K562 (cell line): ENCODE results near the gene RNF2. TPM values are rescaled to one million over a fixed set of nuclear protein-coding genes. Genes with fewer than 3 reads are reported as not detected.

Experiments
- ATAC-seq: fragments of 200-7000 bp; cut with Tn5 transposase; 3 replicates; pipeline ENCODE4 v1.9.1; 2020; ENCODE audit warnings: moderate library complexity
- BruUV-seq: library from RNA; stranded (reverse); fragments of 400-500 nt; replicated peaks from 2 replicates; lab custom pipeline; 2021; lab: Mats Ljungman, UMichigan
- CTCF ChIA-PET: fragments of 300-600 bp; formaldehyde crosslinking; extraction: SDS; loops from one replicate; lab custom pipeline; 2021; ENCODE audit warnings: low intra/inter-chr PET ratio; lab: Yijun Ruan, JAX
- POLR2A ChIA-PET: fragments of 300-600, 350-650 bp; sonication (Branson Sonifier 250); formaldehyde crosslinking; extraction: SDS; loops from one replicate; lab custom pipeline; 2021; ENCODE audit warnings: antibody characterized with exemption, inconsistent platforms; lab: Yijun Ruan, JAX
- DNase-seq, 4 experiments: peaks; one replicate each; pipeline versions ENCODE4 v3.0.0 to v3.0.0-alpha.2; 2011 to 2018; ENCODE audit warnings: low spot score in 3 of 4, mixed read lengths in 3 of 4; ENCODE audit errors: extremely low read depth in 1 of 4
- FAIRE-seq: peaks from 2 replicates; lab custom pipeline; 2011; peaks lifted over from hg19 to GRCh38; lab: Jason Lieb, UNC
- H2AFZ ChIP-seq: 2 replicates; pipeline ENCODE4 v1.6.0; 2011; ENCODE audit warnings: low read depth, low read length, control low read depth, inconsistent platforms
- H3K27ac ChIP-seq: fragments of 200-600 bp; 3 replicates; pipeline ENCODE4 v1.8.0; 2011; ENCODE audit warnings: low read depth, mild to moderate bottlenecking, control low read depth, inconsistent platforms, low read length, moderate library complexity, mixed read lengths; ENCODE audit errors: extremely low read depth
- H3K27me3 ChIP-seq, 2 experiments: fragments of 300-600 bp in 1 of 2; 2 replicates in 1 of 2; 3 replicates in 1 of 2; pipeline versions ENCODE4 v1.6.0 to v1.8.0; 2011; ENCODE audit warnings: inconsistent platforms in 2 of 2, low read length in 2 of 2, mild to moderate bottlenecking in 1 of 2, mixed read lengths in 1 of 2, moderate library complexity in 1 of 2; ENCODE audit not compliant: control insufficient read depth in 2 of 2, insufficient read depth in 2 of 2
- H3K36me3 ChIP-seq: fragments of 300-600 bp; 3 replicates; pipeline ENCODE4 v1.8.0; 2011; ENCODE audit warnings: mild to moderate bottlenecking, low read length, inconsistent platforms; ENCODE audit not compliant: control insufficient read depth, insufficient read depth
- H3K4me1 ChIP-seq, 2 experiments: fragments of 200-600 bp in 1 of 2; replicated peaks in 1 of 2; 2 replicates in 1 of 2; 3 replicates in 1 of 2; pipeline versions ENCODE4 v1.5.1 to v1.8.0; 2011; ENCODE audit warnings: inconsistent platforms in 2 of 2, low read length in 2 of 2, mild to moderate bottlenecking in 1 of 2, mixed read lengths in 1 of 2, moderate library complexity in 1 of 2; ENCODE audit not compliant: control insufficient read depth in 2 of 2, insufficient read depth in 2 of 2
- H3K4me2 ChIP-seq: 2 replicates; pipeline ENCODE4 v1.6.1; 2011; ENCODE audit warnings: low read length, control low read depth, inconsistent platforms, mixed read lengths; ENCODE audit not compliant: insufficient read depth
- H3K4me3 ChIP-seq: fragments of 200-600 bp; sonication (generic), shearing (Covaris generic); 2 replicates; pipeline ENCODE4 v1.5.1; 2016; ENCODE audit warnings: control low read depth, inconsistent platforms
- H3K79me2 ChIP-seq: fragments of 200-600 bp; 3 replicates; pipeline ENCODE4 v1.8.0; 2011; ENCODE audit warnings: low read length, inconsistent platforms; ENCODE audit not compliant: control insufficient read depth, insufficient read depth
- H3K9ac ChIP-seq, 2 experiments: 2 replicates each; pipeline versions ENCODE4 v1.6.0 to v1.6.1; 2011; ENCODE audit warnings: low read depth in 2 of 2, low read length in 2 of 2, control low read depth in 1 of 2, inconsistent platforms in 1 of 2, mild to moderate bottlenecking in 1 of 2, mixed read lengths in 1 of 2; ENCODE audit not compliant: insufficient read depth in 1 of 2
- H3K9me1 ChIP-seq: one replicate; pipeline ENCODE4 v1.6.0; 2011; ENCODE audit warnings: inconsistent platforms, mild to moderate bottlenecking, low read length, moderate library complexity; ENCODE audit not compliant: control insufficient read depth, insufficient read depth
- H3K9me3 ChIP-seq: replicated peaks from 2 replicates; pipeline ENCODE4 v1.5.1; 2011; ENCODE audit warnings: low read depth, low read length, inconsistent platforms; ENCODE audit not compliant: control insufficient read depth, insufficient read depth
- H4K20me1 ChIP-seq: replicated peaks from 2 replicates; pipeline ENCODE4 v1.6.1; 2011; ENCODE audit warnings: low read length, inconsistent platforms, mixed read lengths; ENCODE audit not compliant: control insufficient read depth, insufficient read depth
- ADNP ChIP-seq: fragments of 200-800 bp; sonication (Bioruptor generic); IDR thresholded peaks from 2 replicates; pipeline ENCODE4 v1.6.1; 2016; ENCODE audit warnings: missing genetic modification characterization, missing compliant biosample characterization
- ARID1B ChIP-seq: fragments of 450-650 bp; IDR thresholded peaks from 2 replicates; pipeline ENCODE4 v1.6.1; 2016; ENCODE audit warnings: antibody characterized with exemption, mild to moderate bottlenecking, inconsistent platforms
- CSDE1 ChIP-seq, 2 experiments: fragments of 450-650 bp; IDR thresholded peaks; 2 replicates each; pipeline ENCODE4 v1.6.1; 2016; ENCODE audit warnings: mild to moderate bottlenecking in 1 of 2
- NFE2 ChIP-seq: IDR thresholded peaks from 2 replicates; pipeline ENCODE4 v1.6.1; 2014; ENCODE audit warnings: antibody characterized with exemption, low read depth
- NR4A1 ChIP-seq, 2 experiments: fragments of 250-450 bp in 1 of 2; fragments of 450-650 bp in 1 of 2; sonication (Bioruptor Pico) in 1 of 2; IDR thresholded peaks; 2 replicates each; pipeline versions ENCODE4 v1.4.0 to v1.6.1; 2016 to 2020; ENCODE audit warnings: mild to moderate bottlenecking in 2 of 2, missing compliant biosample characterization in 1 of 2, missing genetic modification characterization in 1 of 2, moderate library complexity in 1 of 2
- POLR2A ChIP-seq: fragments of 450-650 bp; conservative IDR thresholded peaks from 2 replicates; pipeline ENCODE4 v1.6.1; 2016
- POU5F1 ChIP-seq: fragments of 150-350 bp; IDR thresholded peaks from 2 replicates; pipeline ENCODE4 v1.6.1; 2014; ENCODE audit warnings: borderline replicate concordance, low read length, low read depth, mild to moderate bottlenecking; ENCODE audit not compliant: partially characterized antibody
- TCF7L2 ChIP-seq: fragments of 150-350 bp; IDR thresholded peaks from 2 replicates; pipeline ENCODE4 v1.6.1; 2016; ENCODE audit warnings: low read depth, mild to moderate bottlenecking, low read length, moderate library complexity
- TGIF2 ChIP-seq: sonication (generic); formaldehyde crosslinking; IDR thresholded peaks from 2 replicates; pipeline ENCODE4 v1.8.1; 2022; ENCODE audit warnings: mild to moderate bottlenecking, missing genetic modification reagents, moderate library complexity
- ZNF436 ChIP-seq: fragments of 250-450, 450-650 bp; sonication (Bioruptor Pico); formaldehyde crosslinking; IDR thresholded peaks from 2 replicates; pipeline ENCODE4 v1.7.0; 2020; ENCODE audit warnings: mild to moderate bottlenecking
- ZNF561 ChIP-seq: fragments of 450-650 bp; formaldehyde crosslinking; conservative IDR thresholded peaks from 2 replicates; pipeline ENCODE4 v1.4.0; 2020; ENCODE audit warnings: mild to moderate bottlenecking, moderate library complexity
- ZNF780A ChIP-seq: fragments of 250-450 bp; sonication (Bioruptor Pico); IDR thresholded peaks from 2 replicates; pipeline ENCODE4 v1.5.0; 2021; ENCODE audit warnings: mild to moderate bottlenecking
- in situ Hi-C: fragments of 300-500 bp; cut with MboI; formaldehyde crosslinking; loops from 4 replicates; pipeline ENCODE4 v1.15.0; 2018; ENCODE audit warnings: inconsistent platforms, mixed read lengths
- intact Hi-C: fragments of 100-400 bp; cut with micrococcal nuclease; formaldehyde crosslinking; loops from 2 replicates; pipeline ENCODE4 v1.14.2; 2022
- polyA plus RNA-seq, 8 experiments: library from polyadenylated mRNA; depleted of rRNA in 4 of 8; stranded (reverse) in 5 of 8; unstranded in 3 of 8; fragments of >200 nt; fragmentation: Nextera tagmentation in 2 of 8; fragmentation: Illumina TruSeq in 1 of 8; extraction: Ambion mirVana in 2 of 8; extraction: Trizol in 1 of 8; gene quantifications; 2 replicates each; pipeline versions ENCODE4 v1.2.1 to v1.2.3, GENCODE V29; 2011 to 2014; ENCODE audit warnings: inconsistent platforms in 1 of 8, missing spikeins in 1 of 8
- total RNA-seq, 7 experiments: library from RNA; depleted of rRNA in 6 of 7; stranded (reverse); fragments of >200 nt in 6 of 7; fragmentation: Illumina TruSeq in 2 of 7; extraction: Trizol in 2 of 7; gene quantifications; 2 replicates each; pipeline versions ENCODE4 v1.2.1 to v1.2.3, GENCODE V29; 2011 to 2021; ENCODE audit warnings: low replicate concordance in 1 of 7
- TF ChIP-seq, protein P1 (sequence below): sonication (generic); formaldehyde crosslinking; IDR thresholded peaks from 2 replicates; pipeline ENCODE4 v1.8.1; 2023; ENCODE audit warnings: mild to moderate bottlenecking, missing genetic modification reagents
- TF ChIP-seq, protein P2 (sequence below): fragments of 450-650 bp; formaldehyde crosslinking; IDR thresholded peaks from 2 replicates; pipeline ENCODE4 v1.4.0; 2022; ENCODE audit warnings: mild to moderate bottlenecking, moderate library complexity
- TF ChIP-seq, protein P3 (sequence below): fragments of 250-450 bp; sonication (Bioruptor Pico); IDR thresholded peaks from 2 replicates; pipeline ENCODE4 v1.5.1; 2021; ENCODE audit warnings: mild to moderate bottlenecking
- TF ChIP-seq, protein P4 (sequence below): fragments of 450-650 bp; IDR thresholded peaks from 2 replicates; pipeline ENCODE4 v1.6.1; 2016
- TF ChIP-seq, protein P5 (sequence below): fragments of 250-450 bp; sonication (Bioruptor Pico); IDR thresholded peaks from 2 replicates; pipeline ENCODE4 v1.9.0; 2021; ENCODE audit warnings: mild to moderate bottlenecking, inconsistent platforms

The RNF2 gene
- total and polyA plus RNA-seq, 9 of the 15 experiments (the other 6 are each of a cell fraction or from before 2014, with no cell fraction given) = 7.1 to 66.5 (median 32.9) TPM

DNA sequence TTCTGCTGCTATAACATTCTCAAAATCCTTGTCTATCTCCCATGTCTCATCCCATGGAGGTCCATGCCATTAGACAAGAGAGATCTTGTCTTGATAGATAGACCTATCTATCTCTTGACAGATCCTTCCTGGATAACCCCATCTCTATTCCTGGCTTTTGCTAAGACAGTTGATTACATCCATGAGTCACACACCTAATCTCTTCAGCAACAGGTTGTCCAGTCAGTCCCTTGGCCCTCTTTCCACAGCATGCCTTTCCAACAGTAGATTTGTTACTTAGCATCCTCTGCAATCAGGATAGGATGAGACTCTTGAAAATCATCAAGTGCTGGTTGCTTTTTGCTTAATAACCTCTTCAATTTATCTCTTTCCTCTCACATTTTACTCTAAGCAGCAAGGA lies 64.8 kb downstream of the RNF2 start:
- H3K4me3 ChIP-seq = no peak overlapping the region
- DNase-seq (no peak), ATAC-seq (no peak), FAIRE-seq (peak; percentile 11)
- H3K27ac ChIP-seq = no peak overlapping the region
- no peaks in the 10 kb centered on the region for H3K36me3 ChIP-seq
- no TSS peak for BruUV-seq
- in situ Hi-C loops (no loop called here), intact Hi-C loops (no loop called here)
- no peaks in the 10 kb centered on the region for H3K79me2 ChIP-seq
- no peaks in the 10 kb centered on the region for H3K27me3 ChIP-seq
- no peak overlapping the region for H3K4me2 ChIP-seq
- no peaks in the 10 kb centered on the region for H3K4me1 ChIP-seq
- POLR2A ChIA-PET = no interaction called here
- no peaks in the 10 kb centered on the region for H4K20me1 ChIP-seq
- H3K9me1 ChIP-seq = no peaks in the 10 kb centered on the region
- CTCF ChIA-PET = no interaction called here
- no peak overlapping the region for H3K9ac ChIP-seq
- H2AFZ ChIP-seq = no peak overlapping the region
- H3K9me3 ChIP-seq = peaks cover 3% of the 10 kb centered on the region; the same call in 1 of the 2 replicates
- no peak for TF ChIP-seq TGIF2 (CRISPR knock-in tag)
- TF ChIP-seq ZNF780A (CRISPR knock-in tag) = no peak
- TF ChIP-seq, protein P1, sequence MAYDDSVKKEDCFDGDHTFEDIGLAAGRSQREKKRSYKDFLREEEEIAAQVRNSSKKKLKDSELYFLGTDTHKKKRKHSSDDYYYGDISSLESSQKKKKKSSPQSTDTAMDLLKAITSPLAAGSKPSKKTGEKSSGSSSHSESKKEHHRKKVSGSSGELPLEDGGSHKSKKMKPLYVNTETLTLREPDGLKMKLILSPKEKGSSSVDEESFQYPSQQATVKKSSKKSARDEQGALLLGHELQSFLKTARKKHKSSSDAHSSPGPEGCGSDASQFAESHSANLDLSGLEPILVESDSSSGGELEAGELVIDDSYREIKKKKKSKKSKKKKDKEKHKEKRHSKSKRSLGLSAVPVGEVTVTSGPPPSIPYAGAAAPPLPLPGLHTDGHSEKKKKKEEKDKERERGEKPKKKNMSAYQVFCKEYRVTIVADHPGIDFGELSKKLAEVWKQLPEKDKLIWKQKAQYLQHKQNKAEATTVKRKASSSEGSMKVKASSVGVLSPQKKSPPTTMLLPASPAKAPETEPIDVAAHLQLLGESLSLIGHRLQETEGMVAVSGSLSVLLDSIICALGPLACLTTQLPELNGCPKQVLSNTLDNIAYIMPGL (CRISPR knock-in tag) = no peak
- TF ChIP-seq ADNP (tag) = no peak
- TF ChIP-seq POU5F1 = no peak
- TF ChIP-seq, protein P2, sequence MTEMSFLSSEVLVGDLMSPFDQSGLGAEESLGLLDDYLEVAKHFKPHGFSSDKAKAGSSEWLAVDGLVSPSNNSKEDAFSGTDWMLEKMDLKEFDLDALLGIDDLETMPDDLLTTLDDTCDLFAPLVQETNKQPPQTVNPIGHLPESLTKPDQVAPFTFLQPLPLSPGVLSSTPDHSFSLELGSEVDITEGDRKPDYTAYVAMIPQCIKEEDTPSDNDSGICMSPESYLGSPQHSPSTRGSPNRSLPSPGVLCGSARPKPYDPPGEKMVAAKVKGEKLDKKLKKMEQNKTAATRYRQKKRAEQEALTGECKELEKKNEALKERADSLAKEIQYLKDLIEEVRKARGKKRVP (CRISPR knock-in tag) = no peak
- TF ChIP-seq, protein P3, sequence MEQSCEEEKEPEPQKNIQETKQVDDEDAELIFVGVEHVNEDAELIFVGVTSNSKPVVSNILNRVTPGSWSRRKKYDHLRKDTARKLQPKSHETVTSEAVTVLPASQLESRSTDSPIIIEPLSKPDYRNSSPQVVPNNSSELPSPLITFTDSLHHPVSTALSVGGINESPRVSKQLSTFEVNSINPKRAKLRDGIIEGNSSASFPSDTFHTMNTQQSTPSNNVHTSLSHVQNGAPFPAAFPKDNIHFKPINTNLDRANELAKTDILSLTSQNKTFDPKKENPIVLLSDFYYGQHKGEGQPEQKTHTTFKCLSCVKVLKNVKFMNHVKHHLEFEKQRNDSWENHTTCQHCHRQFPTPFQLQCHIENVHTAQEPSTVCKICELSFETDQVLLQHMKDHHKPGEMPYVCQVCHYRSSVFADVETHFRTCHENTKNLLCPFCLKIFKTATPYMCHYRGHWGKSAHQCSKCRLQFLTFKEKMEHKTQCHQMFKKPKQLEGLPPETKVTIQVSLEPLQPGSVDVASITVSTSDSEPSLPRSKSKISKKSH (CRISPR knock-in tag) = no peak
- TF ChIP-seq ARID1B = no peak
- no peak for TF ChIP-seq POLR2A
- no peak for TF ChIP-seq CSDE1 (IDR thresholded peaks at IDR 0.05)
- no peak for TF ChIP-seq TCF7L2
- TF ChIP-seq, protein P4, sequence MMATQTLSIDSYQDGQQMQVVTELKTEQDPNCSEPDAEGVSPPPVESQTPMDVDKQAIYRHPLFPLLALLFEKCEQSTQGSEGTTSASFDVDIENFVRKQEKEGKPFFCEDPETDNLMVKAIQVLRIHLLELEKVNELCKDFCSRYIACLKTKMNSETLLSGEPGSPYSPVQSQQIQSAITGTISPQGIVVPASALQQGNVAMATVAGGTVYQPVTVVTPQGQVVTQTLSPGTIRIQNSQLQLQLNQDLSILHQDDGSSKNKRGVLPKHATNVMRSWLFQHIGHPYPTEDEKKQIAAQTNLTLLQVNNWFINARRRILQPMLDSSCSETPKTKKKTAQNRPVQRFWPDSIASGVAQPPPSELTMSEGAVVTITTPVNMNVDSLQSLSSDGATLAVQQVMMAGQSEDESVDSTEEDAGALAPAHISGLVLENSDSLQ = no peak
- TF ChIP-seq, protein P5, sequence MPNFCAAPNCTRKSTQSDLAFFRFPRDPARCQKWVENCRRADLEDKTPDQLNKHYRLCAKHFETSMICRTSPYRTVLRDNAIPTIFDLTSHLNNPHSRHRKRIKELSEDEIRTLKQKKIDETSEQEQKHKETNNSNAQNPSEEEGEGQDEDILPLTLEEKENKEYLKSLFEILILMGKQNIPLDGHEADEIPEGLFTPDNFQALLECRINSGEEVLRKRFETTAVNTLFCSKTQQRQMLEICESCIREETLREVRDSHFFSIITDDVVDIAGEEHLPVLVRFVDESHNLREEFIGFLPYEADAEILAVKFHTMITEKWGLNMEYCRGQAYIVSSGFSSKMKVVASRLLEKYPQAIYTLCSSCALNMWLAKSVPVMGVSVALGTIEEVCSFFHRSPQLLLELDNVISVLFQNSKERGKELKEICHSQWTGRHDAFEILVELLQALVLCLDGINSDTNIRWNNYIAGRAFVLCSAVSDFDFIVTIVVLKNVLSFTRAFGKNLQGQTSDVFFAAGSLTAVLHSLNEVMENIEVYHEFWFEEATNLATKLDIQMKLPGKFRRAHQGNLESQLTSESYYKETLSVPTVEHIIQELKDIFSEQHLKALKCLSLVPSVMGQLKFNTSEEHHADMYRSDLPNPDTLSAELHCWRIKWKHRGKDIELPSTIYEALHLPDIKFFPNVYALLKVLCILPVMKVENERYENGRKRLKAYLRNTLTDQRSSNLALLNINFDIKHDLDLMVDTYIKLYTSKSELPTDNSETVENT (CRISPR knock-in tag) = no peak
- TF ChIP-seq NR4A1 (CRISPR knock-in tag; IDR thresholded peaks at IDR 0.05) = no peak
- TF ChIP-seq NR4A1 (tag; IDR thresholded peaks at IDR 0.05) = no peak
- no peak for TF ChIP-seq ZNF436 (CRISPR knock-in tag)
- no peak for TF ChIP-seq NFE2
- no peak for TF ChIP-seq ZNF561
